BJ (cell line): Measurements from ENCODE around the gene CEP57L1. TPM values are rescaled to one million over a fixed set of nuclear protein-coding genes. Genes with fewer than 3 reads are reported as not detected.

Experiments
- CTCF ChIA-PET: fragments of 350-600 bp; formaldehyde crosslinking; extraction: SDS; loops from one replicate; lab custom pipeline; 2021; ENCODE audit warnings: antibody characterized with exemption, inconsistent platforms; lab: Yijun Ruan, JAX
- POLR2A ChIA-PET: fragments of 300-600 bp; sonication (Branson Sonifier 250); formaldehyde crosslinking; extraction: SDS; loops from one replicate; lab custom pipeline; 2021; ENCODE audit warnings: antibody characterized with exemption; lab: Charles Lee
- DNase-seq: peaks from one replicate; pipeline ENCODE4 v3.0.0-alpha.2; 2011; ENCODE audit warnings: low read depth
- H3K27me3 ChIP-seq: 2 replicates; pipeline ENCODE4 v1.6.0; 2011; ENCODE audit warnings: low read length; ENCODE audit not compliant: control insufficient read depth, insufficient read depth
- H3K36me3 ChIP-seq: 2 replicates; pipeline ENCODE4 v1.5.1; 2011; ENCODE audit warnings: low read length; ENCODE audit not compliant: control insufficient read depth, insufficient read depth
- H3K4me3 ChIP-seq: 2 replicates; pipeline ENCODE4 v1.5.1; 2011; ENCODE audit warnings: low read depth, mild to moderate bottlenecking, control low read depth, low read length
- CTCF ChIP-seq: IDR thresholded peaks from 2 replicates; pipeline ENCODE4 v1.5.1; 2011; ENCODE audit warnings: low read depth, mild to moderate bottlenecking, control low read depth, inconsistent platforms, low read length, moderate library complexity; ENCODE audit not compliant: insufficient read depth
- polyA plus RNA-seq: library from polyadenylated mRNA; depleted of rRNA; stranded (reverse); fragments of >200 nt; gene quantifications from 2 replicates; pipeline ENCODE4 v1.2.3, GENCODE V29; 2011

Gene CEP57L1
- polyA plus RNA-seq, 1 experiment, result 11.2 TPM

GRCh38 chr6:109073344-109074132 lies 21.8 kb upstream of the CEP57L1 start:
- ChIA-PET POLR2A (interaction anchor here (0.6 to 0.7 kb wide), 3 partner anchors 21 to 718 kb away, joined by 3 to 4 read pairs (median 3); partner anchors contain the start of gene SESN1), CTCF (interaction anchor here (0.6 to 5.8 kb wide), 28 partner anchors 10 to 533 kb away, joined by 3 to 70 read pairs (median 4); partner anchors contain the start of gene SESN1)
- TF ChIP-seq CTCF, result peak; percentile 62
- DNase-seq, result no peak
- Histone ChIP-seq H3K4me3 (no peak overlapping the region), H3K36me3 (no peaks in the 10 kb centered on the region), H3K27me3 (no peaks in the 10 kb centered on the region)

- DNase-seq, result no peak
- ChIA-PET POLR2A (no interaction called here), CTCF (interaction anchor here (0.6 to 5.8 kb wide), 9 partner anchors 181 to 735 kb away, joined by 3 to 70 read pairs (median 6); partner anchors contain the start of gene FOXO3)
- TF ChIP-seq CTCF, result no peak
- Histone ChIP-seq H3K27me3 (no peaks in the 10 kb centered on the region), H3K4me3 (no peak overlapping the region), H3K36me3 (no peaks in the 10 kb centered on the region)
These were observed 21.2 kb upstream of the CEP57L1 start for GRCh38 chr6:109074133-109074415.

- POLR2A ChIA-PET, result interaction anchor here (0.5 to 0.6 kb wide), 2 partner anchors 19 to 516 kb away, joined by 4 read pairs; partner anchors contain the start of gene SESN1
- TF ChIP-seq CTCF, result no peak
- DNase-seq, result peak; percentile 67
- Histone ChIP-seq H3K4me3 (no peak overlapping the region), H3K36me3 (no peaks in the 10 kb centered on the region), H3K27me3 (no peaks in the 10 kb centered on the region)
- CTCF ChIA-PET, result interaction anchor here (1.0 to 5.8 kb wide), 7 partner anchors 8 to 534 kb away, joined by 3 to 31 read pairs (median 6); no protein-coding TSS in a partner anchor
These were observed 19.4 kb upstream of the CEP57L1 start for GRCh38 chr6:109075934-109076333.

GRCh38 chr6:109076377-109076776 lies 18.9 kb upstream of the CEP57L1 start:
- CTCF ChIA-PET, result interaction anchor here (2.0 to 5.8 kb wide), 3 partner anchors 183 to 534 kb away, joined by 12 to 31 read pairs (median 27); no protein-coding TSS in a partner anchor
- no peaks in the 10 kb centered on the region for H3K27me3 ChIP-seq
- TF ChIP-seq CTCF, result no peak
- POLR2A ChIA-PET, result no interaction called here
- no peak overlapping the region for H3K4me3 ChIP-seq
- H3K36me3 ChIP-seq, result no peaks in the 10 kb centered on the region
- DNase-seq, result no peak

GRCh38 chr6:109079981-109080380 lies 15.3 kb upstream of the CEP57L1 start:
- CTCF ChIA-PET, result no interaction called here
- DNase-seq, result no peak
- no peak overlapping the region for H3K4me3 ChIP-seq
- no peak for TF ChIP-seq CTCF
- no peaks in the 10 kb centered on the region for H3K36me3 ChIP-seq
- POLR2A ChIA-PET, result interaction anchor here (0.6 to 0.8 kb wide), 3 partner anchors 196 to 788 kb away, joined by 3 to 7 read pairs (median 4); no protein-coding TSS in a partner anchor
- H3K27me3 ChIP-seq, result no peaks in the 10 kb centered on the region
